HG02642 (cell line): ENCODE measurements around the gene HAGH.
"Not testable (repeated sequence)": the region's sequence is repeated elsewhere in the genome, so short reads cannot be mapped to it uniquely, and the experiment has no call there.

ENCODE experiments used
- ATAC-seq: cut with Tn5 transposase; IDR thresholded peaks from one replicate; pipeline ENCODE4 v1.9.1; 2021; ENCODE audit warnings: mild to moderate bottlenecking; ENCODE audit not compliant: unreplicated experiment, poor library complexity

Gene HAGH

GRCh38 chr16:1826691-1827573 lies at the start of gene HAGH, which contains the start of gene FAHD1:
Gene HAGH, minus strand, starts transcription at chr16:1826825. Its CDS starts 38 bp downstream, at chr16:1826787.
Gene FAHD1, plus strand, starts transcription at chr16:1827206. Its CDS starts 33 bp downstream, at chr16:1827239.
- peak; percentile 88 for ATAC-seq

GRCh38 chr16:1876066-1876465 lies 49.4 kb upstream of the HAGH start:
- ATAC-seq: not testable (repeated sequence)

GRCh38 chr16:1874854-1875253 lies 48.2 kb upstream of the HAGH start:
- ATAC-seq: no peak

- no peak for ATAC-seq
Measured at GRCh38 chr16:1871974-1872635, 45.5 kb upstream of the HAGH start, which contains the start of gene MEIOB. Gene MEIOB, minus strand, starts transcription at chr16:1872164. Its CDS starts 3,989 bp downstream, at chr16:1868175.

- no peak for ATAC-seq
Measured at GRCh38 chr16:1870365-1871082, 43.9 kb upstream of the HAGH start.

- no peak for ATAC-seq
Measured at GRCh38 chr16:1865902-1866690, 39.5 kb upstream of the HAGH start.

GRCh38 chr16:1863681-1864460 lies 37.2 kb upstream of the HAGH start:
- ATAC-seq: no peak

GRCh38 chr16:1862394-1862793 lies 35.8 kb upstream of the HAGH start:
- no peak for ATAC-seq

- no peak for ATAC-seq
Measured at GRCh38 chr16:1861730-1862129, 35.1 kb upstream of the HAGH start.

GRCh38 chr16:1859650-1860049 lies 33.0 kb upstream of the HAGH start:
- ATAC-seq: no peak

- ATAC-seq: no peak
Measured at GRCh38 chr16:1858189-1858865, 31.7 kb upstream of the HAGH start.

GRCh38 chr16:1857433-1858097 lies 30.9 kb upstream of the HAGH start:
- ATAC-seq: no peak

- no peak for ATAC-seq
Measured at GRCh38 chr16:1851793-1852192, 25.2 kb upstream of the HAGH start.

GRCh38 chr16:1850981-1851380 lies 24.4 kb upstream of the HAGH start:
- ATAC-seq: no peak

- no peak for ATAC-seq
Measured at GRCh38 chr16:1846416-1846815, 19.8 kb upstream of the HAGH start.

GRCh38 chr16:1845985-1846384 lies 19.4 kb upstream of the HAGH start:
- ATAC-seq: no peak

- no peak for ATAC-seq
Measured at GRCh38 chr16:1839554-1839953, 12.9 kb upstream of the HAGH start.

GRCh38 chr16:1834096-1834495 lies 7.5 kb upstream of the HAGH start:
- ATAC-seq: no peak
